Stomach (tissue), 9 donors: ENCODE data around the gene CSF2. TPM values are rescaled to one million over a fixed set of nuclear protein-coding genes. Genes with fewer than 3 reads are reported as not detected.

ENCODE experiments used
- DNase-seq, 2 donors: peaks; one replicate each; pipeline versions ENCODE4 v3.0.0 to v3.0.0-alpha.2; 2013 to 2019
- H3K27ac ChIP-seq, 5 donors: fragments of 200-600 bp in 4 of 5; sonication (generic) in 4 of 5; one replicate each; pipeline ENCODE4 v1.5.1; 2013 to 2019; ENCODE audit warnings: mild to moderate bottlenecking in 1 of 5, moderate library complexity in 1 of 5
- H3K27me3 ChIP-seq, 3 donors: fragments of 200-600 bp; sonication (generic); one replicate each; pipeline ENCODE4 v1.5.1; 2017 to 2019; ENCODE audit warnings: mixed run types in 1 of 3
- H3K36me3 ChIP-seq, 4 donors: fragments of 200-600 bp; sonication (generic); 1 replicate in 3 of 4; 2 replicates in 1 of 4; pipeline ENCODE4 v1.5.1; 2016 to 2019
- H3K4me1 ChIP-seq, 4 donors: fragments of 200-600 bp; sonication (generic); one replicate each; pipeline ENCODE4 v1.5.1; 2016 to 2019
- H3K4me3 ChIP-seq, 4 donors: fragments of 200-600 bp; sonication (generic) in 3 of 4; one replicate each; pipeline ENCODE4 v1.5.1; 2016 to 2019; ENCODE audit warnings: mild to moderate bottlenecking in 1 of 4
- H3K9me3 ChIP-seq, 4 donors: fragments of 200-600 bp; sonication (generic); one replicate each; pipeline ENCODE4 v1.5.1; 2016 to 2019
- EP300 ChIP-seq: sonication (generic); formaldehyde crosslinking; IDR thresholded peaks from one replicate; pipeline ENCODE4 v1.6.1; 2017; ENCODE audit warnings: antibody characterized with exemption
- POLR2A ChIP-seq, 4 donors: fragments of 450-650 bp; IDR thresholded peaks; one replicate each; pipeline ENCODE4 v1.6.1; 2016; ENCODE audit warnings: antibody characterized with exemption in 4 of 4, control low read depth in 2 of 4, mild to moderate bottlenecking in 1 of 4, moderate library complexity in 1 of 4
- POLR2AphosphoS5 ChIP-seq, 3 donors: sonication (generic); formaldehyde crosslinking; IDR thresholded peaks; one replicate each; pipeline ENCODE4 v1.6.1; 2016; ENCODE audit warnings: antibody characterized with exemption in 3 of 3
- WGBS, 5 donors: extraction: QIAGEN DNeasy Blood & Tissue Kit in 3 of 5; methylation state at CpG; one replicate each; pipeline versions ENCODE4 v1.1.5 to v1.1.7; 2013 to 2018; 5-methylcytosine and 5-hydroxymethylcytosine counted together
- intact Hi-C: fragments of 100-400 bp; cut with DNase I; formaldehyde crosslinking; loops from one replicate; pipeline ENCODE4 v1.15.1; 2023; ENCODE audit warnings: low total_unique reads
- polyA plus RNA-seq, 3 donors: library from polyadenylated mRNA; stranded (reverse); fragments of 200-250 nt; gene quantifications; one replicate each; pipeline ENCODE4 v1.2.3, GENCODE V29; 2013
- total RNA-seq, 5 donors: library from RNA; depleted of rRNA; stranded (reverse); fragments of >200 nt; gene quantifications; one replicate each; pipeline versions ENCODE4 v1.1.0 to v1.2.3, GENCODE V29; 2014 to 2016
- TF ChIP-seq, protein P1 (sequence below), 7 experiments: fragments of 450-650 bp in 4 of 7; fragments of 200-600 bp in 3 of 7; sonication (generic) in 3 of 7; IDR thresholded peaks; one replicate each; pipeline ENCODE4 v1.5.1; 2016 to 2019; ENCODE audit warnings: antibody characterized with exemption in 7 of 7, control low read depth in 2 of 7, mild to moderate bottlenecking in 1 of 7
- donor health status: healthy with polysubstance abuse.
- donor health status: Bipolar disorder and iron deficiency.
- donor health status: healthy.

Gene CSF2
- total and polyA plus RNA-seq, 8 donors = not detected

DNA sequence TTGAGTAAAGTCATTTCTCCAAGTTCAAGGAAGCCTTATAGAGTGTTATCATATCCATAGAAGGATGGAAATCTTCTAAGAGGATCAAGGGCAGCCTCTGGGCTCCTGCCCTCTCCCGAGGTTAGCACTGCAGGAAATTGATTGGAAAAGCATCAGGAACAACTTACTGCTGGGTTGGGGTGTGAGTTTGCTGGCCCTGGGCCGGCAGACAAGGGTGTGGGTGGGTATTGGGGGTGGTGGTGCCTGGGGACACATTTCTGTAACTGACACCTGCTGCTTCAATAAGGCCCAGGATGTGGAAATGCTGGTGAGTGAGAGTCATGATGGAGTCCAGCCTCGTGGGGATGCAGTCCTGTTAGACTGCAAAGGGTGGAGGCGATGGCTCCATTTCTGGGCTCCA lies 5.5 kb downstream of the CSF2 start:
- TF ChIP-seq POLR2A (IDR thresholded peaks at IDR 0.05) (no peak), POLR2AphosphoS5 (IDR thresholded peaks at IDR 0.05) (no peak), EP300 (no peak)
- TF ChIP-seq, protein P1, sequence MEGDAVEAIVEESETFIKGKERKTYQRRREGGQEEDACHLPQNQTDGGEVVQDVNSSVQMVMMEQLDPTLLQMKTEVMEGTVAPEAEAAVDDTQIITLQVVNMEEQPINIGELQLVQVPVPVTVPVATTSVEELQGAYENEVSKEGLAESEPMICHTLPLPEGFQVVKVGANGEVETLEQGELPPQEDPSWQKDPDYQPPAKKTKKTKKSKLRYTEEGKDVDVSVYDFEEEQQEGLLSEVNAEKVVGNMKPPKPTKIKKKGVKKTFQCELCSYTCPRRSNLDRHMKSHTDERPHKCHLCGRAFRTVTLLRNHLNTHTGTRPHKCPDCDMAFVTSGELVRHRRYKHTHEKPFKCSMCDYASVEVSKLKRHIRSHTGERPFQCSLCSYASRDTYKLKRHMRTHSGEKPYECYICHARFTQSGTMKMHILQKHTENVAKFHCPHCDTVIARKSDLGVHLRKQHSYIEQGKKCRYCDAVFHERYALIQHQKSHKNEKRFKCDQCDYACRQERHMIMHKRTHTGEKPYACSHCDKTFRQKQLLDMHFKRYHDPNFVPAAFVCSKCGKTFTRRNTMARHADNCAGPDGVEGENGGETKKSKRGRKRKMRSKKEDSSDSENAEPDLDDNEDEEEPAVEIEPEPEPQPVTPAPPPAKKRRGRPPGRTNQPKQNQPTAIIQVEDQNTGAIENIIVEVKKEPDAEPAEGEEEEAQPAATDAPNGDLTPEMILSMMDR (IDR thresholded peaks at IDR 0.05) = no peak
- no peaks in the 10 kb centered on the region for H3K9me3 ChIP-seq
- no peak for DNase-seq
- 70 to 78% (median 73%) methylated on average over 4 of the region's 4 CpGs for WGBS, 5 donors
- H3K4me1 ChIP-seq = peaks cover 0 to 17% (median 3%) of the 10 kb centered on the region in 4 donors
- no peak overlapping the region for H3K27ac ChIP-seq
- H3K27me3 ChIP-seq = no peaks in the 10 kb centered on the region
- intact Hi-C loops = no loop called here
- no peak overlapping the region for H3K4me3 ChIP-seq
- no peaks in the 10 kb centered on the region for H3K36me3 ChIP-seq

DNA sequence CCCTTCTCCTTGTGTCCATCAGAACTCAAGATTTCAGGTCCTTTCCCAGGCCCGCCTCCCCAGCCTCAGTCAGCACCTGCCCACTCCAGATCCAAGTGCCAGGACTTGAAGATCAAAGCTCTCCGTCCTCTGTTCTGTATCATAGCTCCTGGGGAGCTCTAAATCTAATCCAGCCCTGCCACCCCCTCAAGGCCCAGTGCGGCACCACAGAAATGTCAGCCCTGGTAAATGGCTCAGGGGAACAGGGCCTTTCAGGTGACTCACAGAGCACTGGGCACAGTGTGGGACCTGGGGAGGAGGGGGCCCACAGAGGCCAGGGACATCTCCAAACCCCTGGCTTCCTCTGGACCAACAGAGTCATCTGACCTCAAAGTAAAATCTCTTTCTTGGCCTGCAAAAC lies 6.0 kb downstream of the CSF2 start:
- no peak for DNase-seq
- Histone ChIP-seq H3K4me1 (peaks cover 0 to 12% (median under 1%) of the 10 kb centered on the region in 4 donors), H3K36me3 (no peaks in the 10 kb centered on the region), H3K27me3 (no peaks in the 10 kb centered on the region), H3K27ac (no peak overlapping the region), H3K9me3 (no peaks in the 10 kb centered on the region), H3K4me3 (no peak overlapping the region)
- intact Hi-C loops = no loop called here
- TF ChIP-seq POLR2A (IDR thresholded peaks at IDR 0.05) = no peak
- TF ChIP-seq, protein P1 (IDR thresholded peaks at IDR 0.05) = no peak
- no peak for TF ChIP-seq POLR2AphosphoS5 (IDR thresholded peaks at IDR 0.05)
- no peak for TF ChIP-seq EP300
- WGBS, 5 donors = 67 to 100% (median 87%) methylated on average over 3 of the region's 3 CpGs

DNA sequence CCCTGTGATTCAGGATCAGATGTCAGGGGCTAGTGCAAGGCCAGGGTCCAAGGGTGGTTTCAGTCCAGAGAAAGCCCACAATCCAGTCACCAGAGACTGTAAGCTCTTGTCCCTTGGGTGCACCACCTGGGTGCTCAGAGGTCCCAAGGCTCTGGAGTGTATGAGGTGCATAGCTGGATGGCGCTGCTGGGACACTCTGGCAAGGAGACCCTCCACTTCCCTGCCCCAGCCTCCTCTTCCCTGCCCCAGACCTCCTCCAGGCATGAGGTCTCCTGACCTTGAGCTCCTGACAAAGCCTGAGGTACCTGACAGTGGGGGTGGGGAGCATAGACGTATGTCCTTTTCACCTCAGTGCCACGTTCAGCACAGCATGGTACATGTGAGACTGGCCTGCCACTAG lies 7.0 kb downstream of the CSF2 start:
- TF ChIP-seq, protein P1 (IDR thresholded peaks at IDR 0.05) = no peak
- TF ChIP-seq POLR2AphosphoS5 (IDR thresholded peaks at IDR 0.05) = no peak
- no peak for TF ChIP-seq EP300
- no peak for TF ChIP-seq POLR2A (IDR thresholded peaks at IDR 0.05)
- H3K27me3 ChIP-seq = no peaks in the 10 kb centered on the region
- intact Hi-C loops = no loop called here
- no peak for DNase-seq
- no peaks in the 10 kb centered on the region for H3K36me3 ChIP-seq
- no peak overlapping the region for H3K27ac ChIP-seq
- no peak overlapping the region for H3K4me3 ChIP-seq
- WGBS, 5 donors = 80 to 94% (median 92%) methylated on average over 2 to 3 of the region's 3 CpGs
- H3K9me3 ChIP-seq = no peaks in the 10 kb centered on the region
- H3K4me1 ChIP-seq = peaks cover 0 to 3% (median 0%) of the 10 kb centered on the region in 4 donors

DNA sequence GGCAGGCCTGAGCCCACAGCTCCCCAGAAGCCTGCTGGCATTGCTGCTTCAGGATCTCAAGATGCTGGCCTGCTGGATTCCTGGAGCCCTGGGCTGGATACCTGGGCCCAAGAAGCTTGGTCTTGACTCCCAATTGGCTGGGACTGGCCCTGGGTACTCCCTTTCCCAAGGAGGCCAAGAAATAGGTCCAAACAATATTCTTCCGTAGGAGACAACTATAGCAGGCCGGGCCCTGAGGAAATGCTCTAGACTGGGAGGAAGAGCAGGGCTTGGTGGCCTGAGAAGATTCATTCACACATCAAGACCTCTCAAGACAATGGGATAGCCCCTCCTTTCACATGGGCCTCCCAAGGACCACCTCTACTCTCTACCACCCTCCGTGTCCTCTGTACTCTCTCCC lies 7.9 kb downstream of the CSF2 start:
- Histone ChIP-seq H3K36me3 (no peaks in the 10 kb centered on the region), H3K9me3 (no peaks in the 10 kb centered on the region), H3K27me3 (no peaks in the 10 kb centered on the region), H3K4me3 (no peak overlapping the region), H3K4me1 (peaks cover 0 to 9% (median 0%) of the 10 kb centered on the region in 4 donors), H3K27ac (no peak overlapping the region)
- no peak for DNase-seq
- WGBS, 5 donors = 92 to 100% (median 95%) methylated on average over 3 of the region's 3 CpGs
- TF ChIP-seq POLR2AphosphoS5 (IDR thresholded peaks at IDR 0.05) (no peak), EP300 (no peak), POLR2A (IDR thresholded peaks at IDR 0.05) (no peak)
- TF ChIP-seq, protein P1 (IDR thresholded peaks at IDR 0.05) = no peak
- intact Hi-C loops = no loop called here
